ENCODE results near the gene TPMT.
A peak's percentile ranks its signal among the peaks of the same experiment; 100 is the strongest.
"Not testable (repeated sequence)": the region's sequence is repeated elsewhere in the genome, so short reads cannot be mapped to it uniquely, and the experiment has no call there.

The TPMT gene

GRCh38 chr6:18168264-18168663 is 13.4 kb upstream of the TPMT start:
- Mint-ChIP-seq H3K4me3 (no peak overlapping the region), H3K27me3 (no peaks in the 10 kb centered on the region), H3K27ac (no peak overlapping the region), H3K9me3 (no peaks in the 10 kb centered on the region), H3K36me3 (ENCODE audit: low read depth) (peaks cover 33% of the 10 kb centered on the region), H3K4me1 (ENCODE audit: low read depth) (no peaks in the 10 kb centered on the region)

GRCh38 chr6:18166312-18167036 is 11.6 kb upstream of the TPMT start:
- no peaks in the 10 kb centered on the region for H3K4me1 Mint-ChIP-seq (ENCODE audit: low read depth)
- peaks cover 42% of the 10 kb centered on the region for H3K36me3 Mint-ChIP-seq (ENCODE audit: low read depth)
- no peaks in the 10 kb centered on the region for H3K9me3 Mint-ChIP-seq
- H3K27me3 Mint-ChIP-seq = no peaks in the 10 kb centered on the region
- no peak overlapping the region for H3K27ac Mint-ChIP-seq
- no peak overlapping the region for H3K4me3 Mint-ChIP-seq

- Mint-ChIP-seq H3K4me1 (ENCODE audit: low read depth) (no peaks in the 10 kb centered on the region), H3K27me3 (no peaks in the 10 kb centered on the region), H3K36me3 (ENCODE audit: low read depth) (peaks cover 48% of the 10 kb centered on the region), H3K9me3 (no peaks in the 10 kb centered on the region), H3K27ac (no peak overlapping the region), H3K4me3 (no peak overlapping the region)
Measured at GRCh38 chr6:18165751-18166150, 10.9 kb upstream of the TPMT start.

GRCh38 chr6:18162401-18162800 is 7.5 kb upstream of the TPMT start:
- Mint-ChIP-seq H3K36me3 (ENCODE audit: low read depth) (peaks cover 34% of the 10 kb centered on the region), H3K4me1 (ENCODE audit: low read depth) (no peaks in the 10 kb centered on the region), H3K27me3 (no peaks in the 10 kb centered on the region), H3K27ac (no peak overlapping the region), H3K9me3 (no peaks in the 10 kb centered on the region), H3K4me3 (no peak overlapping the region)

- Mint-ChIP-seq H3K27me3 (no peaks in the 10 kb centered on the region), H3K4me1 (ENCODE audit: low read depth) (peaks cover under 1% of the 10 kb centered on the region), H3K9me3 (no peaks in the 10 kb centered on the region), H3K4me3 (no peak overlapping the region), H3K36me3 (ENCODE audit: low read depth) (peaks cover 34% of the 10 kb centered on the region), H3K27ac (no peak overlapping the region)
Measured at GRCh38 chr6:18161431-18161830, 6.6 kb upstream of the TPMT start.

- Mint-ChIP-seq H3K27me3 (no peaks in the 10 kb centered on the region), H3K4me3 (no peak overlapping the region), H3K4me1 (ENCODE audit: low read depth) (peaks cover 6% of the 10 kb centered on the region), H3K27ac (no peak overlapping the region), H3K36me3 (ENCODE audit: low read depth) (peaks cover 34% of the 10 kb centered on the region), H3K9me3 (no peaks in the 10 kb centered on the region)
Measured at GRCh38 chr6:18160911-18161310, 6.0 kb upstream of the TPMT start.

- Mint-ChIP-seq H3K9me3 (no peaks in the 10 kb centered on the region), H3K36me3 (ENCODE audit: low read depth) (peaks cover 7% of the 10 kb centered on the region), H3K27ac (peak overlapping the region; percentile 41), H3K27me3 (no peaks in the 10 kb centered on the region), H3K4me1 (ENCODE audit: low read depth) (peaks cover 32% of the 10 kb centered on the region), H3K4me3 (peak overlapping the region; percentile 95)
Measured at GRCh38 chr6:18155864-18156421, 1.1 kb upstream of the TPMT start.

GRCh38 chr6:18155150-18155863 is 430 bp upstream of the TPMT start, which contains the start of gene KDM1B:
Gene KDM1B (plus strand): TSS chr6:18155422. CDS start chr6:18159896, 4,474 bp downstream.
- H3K27me3 Mint-ChIP-seq = no peaks in the 10 kb centered on the region
- H3K4me1 Mint-ChIP-seq (ENCODE audit: low read depth) = peaks cover 32% of the 10 kb centered on the region
- peak within 1 kb of the TSS; percentile 85 for H3K27ac Mint-ChIP-seq
- H3K9me3 Mint-ChIP-seq = no peaks in the 10 kb centered on the region
- H3K4me3 Mint-ChIP-seq = peak within 1 kb of the TSS; percentile 95
- H3K36me3 Mint-ChIP-seq (ENCODE audit: low read depth) = peaks cover 5% of the 10 kb centered on the region

- H3K9me3 Mint-ChIP-seq = no peaks in the 10 kb centered on the region
- peak overlapping the region; percentile 60 for H3K4me3 Mint-ChIP-seq
- H3K4me1 Mint-ChIP-seq (ENCODE audit: low read depth) = peaks cover 32% of the 10 kb centered on the region
- no peaks in the 10 kb centered on the region for H3K27me3 Mint-ChIP-seq
- peaks cover 4% of the 10 kb centered on the region for H3K36me3 Mint-ChIP-seq (ENCODE audit: low read depth)
- no peak overlapping the region for H3K27ac Mint-ChIP-seq
Measured at GRCh38 chr6:18153311-18153703, 1.6 kb downstream of the TPMT start.

- H3K27me3 Mint-ChIP-seq = no peaks in the 10 kb centered on the region
- no peak overlapping the region for H3K4me3 Mint-ChIP-seq
- H3K27ac Mint-ChIP-seq = no peak overlapping the region
- peaks cover 42% of the 10 kb centered on the region for H3K4me1 Mint-ChIP-seq (ENCODE audit: low read depth)
- peaks cover 10% of the 10 kb centered on the region for H3K36me3 Mint-ChIP-seq (ENCODE audit: low read depth)
- no peaks in the 10 kb centered on the region for H3K9me3 Mint-ChIP-seq
Measured at GRCh38 chr6:18151801-18152200, 3.1 kb downstream of the TPMT start.

- not testable (repeated sequence) for H3K27me3 Mint-ChIP-seq, H3K4me3 Mint-ChIP-seq, H3K9me3 Mint-ChIP-seq, H3K27ac Mint-ChIP-seq
- peaks cover 13% of the 10 kb centered on the region for H3K36me3 Mint-ChIP-seq (ENCODE audit: low read depth)
- peaks cover 41% of the 10 kb centered on the region for H3K4me1 Mint-ChIP-seq (ENCODE audit: low read depth)
Measured at GRCh38 chr6:18151391-18151790, 3.5 kb downstream of the TPMT start.

GRCh38 chr6:18148304-18149025 is 6.4 kb downstream of the TPMT start:
- Mint-ChIP-seq H3K27ac (no peak overlapping the region), H3K4me3 (no peak overlapping the region), H3K9me3 (no peaks in the 10 kb centered on the region), H3K4me1 (ENCODE audit: low read depth) (peaks cover 24% of the 10 kb centered on the region), H3K36me3 (ENCODE audit: low read depth) (peaks cover 13% of the 10 kb centered on the region), H3K27me3 (no peaks in the 10 kb centered on the region)

GRCh38 chr6:18147616-18148015 is 7.3 kb downstream of the TPMT start:
- Mint-ChIP-seq H3K36me3 (ENCODE audit: low read depth) (peaks cover 20% of the 10 kb centered on the region), H3K4me1 (ENCODE audit: low read depth) (peaks cover 15% of the 10 kb centered on the region), H3K9me3 (no peaks in the 10 kb centered on the region), H3K4me3 (no peak overlapping the region), H3K27me3 (no peaks in the 10 kb centered on the region), H3K27ac (no peak overlapping the region)

GRCh38 chr6:18147160-18147559 is 7.7 kb downstream of the TPMT start:
- H3K9me3 Mint-ChIP-seq = no peaks in the 10 kb centered on the region
- H3K27me3 Mint-ChIP-seq = no peaks in the 10 kb centered on the region
- peaks cover 11% of the 10 kb centered on the region for H3K4me1 Mint-ChIP-seq (ENCODE audit: low read depth)
- H3K4me3 Mint-ChIP-seq = no peak overlapping the region
- H3K27ac Mint-ChIP-seq = no peak overlapping the region
- H3K36me3 Mint-ChIP-seq (ENCODE audit: low read depth) = peaks cover 24% of the 10 kb centered on the region

GRCh38 chr6:18142591-18142861 is 12.4 kb downstream of the TPMT start:
- Mint-ChIP-seq H3K36me3 (ENCODE audit: low read depth) (peaks cover 48% of the 10 kb centered on the region), H3K27me3 (no peaks in the 10 kb centered on the region), H3K4me1 (ENCODE audit: low read depth) (peaks cover 7% of the 10 kb centered on the region), H3K4me3 (no peak overlapping the region), H3K9me3 (no peaks in the 10 kb centered on the region), H3K27ac (no peak overlapping the region)

Measured in stimulated activated naive CD8-positive, alpha-beta T cell treated with anti-CD3 and anti-CD28 coated beads, Interleukin-15, Interleukin-2, amounts not matched to agents 100 ng/mL and 50 ng/mL, for 24 hours (primary cell).